HG03025 (cell line): Measurements from ENCODE around the gene PDE6H.

ENCODE experiments used
- ATAC-seq: cut with Tn5 transposase; IDR thresholded peaks from one replicate; pipeline ENCODE4 v1.9.1; 2021; ENCODE audit warnings: mild to moderate bottlenecking, moderate library complexity; ENCODE audit not compliant: unreplicated experiment, low FRiP score

The PDE6H gene

GRCh38 chr12:14999021-14999694 is 26.3 kb downstream of the PDE6H start:
- no peak for ATAC-seq

GRCh38 chr12:14999695-15000365 is 27.0 kb downstream of the PDE6H start:
- ATAC-seq = no peak

- no peak for ATAC-seq
Measured at GRCh38 chr12:15000575-15000974, 27.7 kb downstream of the PDE6H start.

- no peak for ATAC-seq
Measured at GRCh38 chr12:15001733-15002382, 29.0 kb downstream of the PDE6H start.

GRCh38 chr12:15004421-15004820 is 31.6 kb downstream of the PDE6H start:
- ATAC-seq = no peak

- ATAC-seq = no peak
Measured at GRCh38 chr12:15005064-15005463, 32.2 kb downstream of the PDE6H start.

GRCh38 chr12:15007551-15007950 is 34.7 kb downstream of the PDE6H start:
- ATAC-seq = no peak

GRCh38 chr12:15011162-15011561 is 38.3 kb downstream of the PDE6H start:
- no peak for ATAC-seq

GRCh38 chr12:15013634-15014179 is 40.9 kb downstream of the PDE6H start:
- ATAC-seq = no peak

- ATAC-seq = no peak
Measured at GRCh38 chr12:15014708-15015107, 41.9 kb downstream of the PDE6H start.

- no peak for ATAC-seq
Measured at GRCh38 chr12:15015121-15015520, 42.3 kb downstream of the PDE6H start.

GRCh38 chr12:15020156-15020555 is 47.3 kb downstream of the PDE6H start:
- ATAC-seq = no peak
